HepG2 (cell line): ENCODE measurements around the gene RIOK3. TPM values are rescaled to one million over a fixed set of nuclear protein-coding genes. Genes with fewer than 3 reads are reported as not detected.

Experiments
- ARNT2 ChIP-seq: sonication (generic); formaldehyde crosslinking; IDR thresholded peaks from 2 replicates; pipeline ENCODE4 v1.8.0; 2022; ENCODE audit warnings: mild to moderate bottlenecking, low read depth, missing genetic modification reagents, moderate library complexity
- CENPX ChIP-seq: sonication (generic); formaldehyde crosslinking; IDR thresholded peaks from 2 replicates; pipeline ENCODE4 v1.9.0; 2021; ENCODE audit warnings: mild to moderate bottlenecking, missing genetic modification reagents, moderate library complexity
- CREB1 ChIP-seq, 2 experiments: fragments of 450-650 bp in 1 of 2; IDR thresholded peaks; 2 replicates each; pipeline ENCODE4 v1.6.1; 2016 to 2017; ENCODE audit warnings: control low read depth in 1 of 2, mild to moderate bottlenecking in 1 of 2, missing compliant biosample characterization in 1 of 2, missing genetic modification characterization in 1 of 2
- FOXA1 ChIP-seq, 2 experiments: fragments of 450-650 bp in 1 of 2; sonication (generic) in 1 of 2; formaldehyde crosslinking in 1 of 2; IDR thresholded peaks; 2 replicates each; pipeline versions ENCODE4 v1.4.0 to v1.6.1; 2016 to 2020; ENCODE audit warnings: missing genetic modification reagents in 1 of 2
- GABPB1 ChIP-seq: IDR thresholded peaks from 2 replicates; pipeline ENCODE4 v1.6.1; 2016; ENCODE audit warnings: mild to moderate bottlenecking, missing genetic modification reagents, moderate library complexity, missing compliant biosample characterization
- JUN ChIP-seq: sonication (generic); formaldehyde crosslinking; IDR thresholded peaks from 2 replicates; pipeline ENCODE4 v1.4.0; 2020; ENCODE audit warnings: mild to moderate bottlenecking, missing genetic modification reagents
- KDM3A ChIP-seq: IDR thresholded peaks from 2 replicates; pipeline ENCODE4 v1.6.1; 2018; ENCODE audit warnings: low read depth, missing compliant biosample characterization
- MLX ChIP-seq: IDR thresholded peaks from 2 replicates; pipeline ENCODE4 v1.6.1; 2016
- NAIF1 ChIP-seq: sonication (generic); formaldehyde crosslinking; IDR thresholded peaks from 2 replicates; pipeline ENCODE4 v1.5.0; 2020; ENCODE audit warnings: mild to moderate bottlenecking, missing genetic modification reagents, borderline replicate concordance
- NFKB2 ChIP-seq: sonication (generic); formaldehyde crosslinking; IDR thresholded peaks from 2 replicates; pipeline ENCODE4 v1.4.0; 2020; ENCODE audit warnings: missing genetic modification reagents, borderline replicate concordance
- SP1 ChIP-seq, 2 experiments: fragments of 450-650 bp in 1 of 2; sonication (generic) in 1 of 2; formaldehyde crosslinking in 1 of 2; IDR thresholded peaks; 2 replicates each; pipeline versions ENCODE4 v1.4.0 to v1.6.1; 2016 to 2020; ENCODE audit warnings: missing genetic modification reagents in 1 of 2
- TOPORS ChIP-seq: sonication (generic); formaldehyde crosslinking; IDR thresholded peaks from 2 replicates; pipeline ENCODE4 v1.8.0; 2023; ENCODE audit warnings: mild to moderate bottlenecking, missing genetic modification reagents
- ZBTB20 ChIP-seq: sonication (generic); formaldehyde crosslinking; IDR thresholded peaks from 2 replicates; pipeline ENCODE4 v1.8.1; 2023; ENCODE audit warnings: missing genetic modification reagents, low read depth, mild to moderate bottlenecking, borderline replicate concordance
- ZKSCAN8 ChIP-seq: IDR thresholded peaks from 2 replicates; pipeline ENCODE4 v1.6.1; 2016; ENCODE audit warnings: borderline replicate concordance, missing genetic modification reagents, missing compliant biosample characterization
- ZNF10 ChIP-seq: sonication (generic); formaldehyde crosslinking; IDR thresholded peaks from 2 replicates; pipeline ENCODE4 v1.4.0; 2020; ENCODE audit warnings: mild to moderate bottlenecking, low read depth, missing genetic modification reagents, borderline replicate concordance
- ZNF550 ChIP-seq: sonication (generic); formaldehyde crosslinking; IDR thresholded peaks from 2 replicates; pipeline ENCODE4 v1.4.0; 2020; ENCODE audit warnings: mild to moderate bottlenecking, missing genetic modification reagents, borderline replicate concordance
- ZNF614 ChIP-seq: IDR thresholded peaks from 2 replicates; pipeline ENCODE4 v1.6.1; 2018; ENCODE audit warnings: missing biosample characterization, missing genetic modification reagents, inconsistent platforms, borderline replicate concordance
- ZNF703 ChIP-seq: sonication (generic); formaldehyde crosslinking; IDR thresholded peaks from 2 replicates; pipeline ENCODE4 v1.5.1; 2020; ENCODE audit warnings: missing genetic modification reagents, mild to moderate bottlenecking, moderate library complexity, borderline replicate concordance
- ZNF777 ChIP-seq: sonication (generic); formaldehyde crosslinking; IDR thresholded peaks from 2 replicates; pipeline ENCODE4 v1.4.0; 2020; ENCODE audit warnings: missing genetic modification reagents
- ZSCAN21 ChIP-seq: sonication (generic); formaldehyde crosslinking; IDR thresholded peaks from 2 replicates; pipeline ENCODE4 v1.8.0; 2022; ENCODE audit warnings: mild to moderate bottlenecking, missing genetic modification reagents, moderate library complexity, borderline replicate concordance
- polyA plus RNA-seq, 8 experiments: library from polyadenylated mRNA; depleted of rRNA in 3 of 8; stranded (reverse) in 7 of 8; unstranded in 1 of 8; fragments of >200 nt; fragmentation: Illumina TruSeq in 4 of 8; extraction: Trizol in 4 of 8; gene quantifications; 2 replicates each; pipeline versions ENCODE4 v1.2.1 to v1.2.3, GENCODE V29; 2011 to 2016; ENCODE audit warnings: low read depth in 4 of 8, missing spikeins in 1 of 8, mixed read lengths in 1 of 8; ENCODE audit not compliant: insufficient read depth in 1 of 8
- total RNA-seq, 5 experiments: library from RNA; depleted of rRNA; stranded (reverse); fragments of >200 nt; fragmentation: Illumina TruSeq; extraction: Trizol; gene quantifications; 2 replicates each; pipeline ENCODE4 v1.2.3, GENCODE V29; 2016; ENCODE audit warnings: low read depth in 1 of 5
- TF ChIP-seq, protein P1 (sequence below): sonication (generic); formaldehyde crosslinking; IDR thresholded peaks from 2 replicates; pipeline ENCODE4 v1.5.0; 2020; ENCODE audit warnings: missing genetic modification reagents
- TF ChIP-seq, protein P2 (sequence below), 2 experiments: sonication (generic) in 1 of 2; formaldehyde crosslinking in 1 of 2; IDR thresholded peaks; 2 replicates each; pipeline versions ENCODE4 v1.4.0 to v1.6.1; 2016 to 2020; ENCODE audit warnings: borderline replicate concordance in 1 of 2, low read depth in 1 of 2, mild to moderate bottlenecking in 1 of 2, missing genetic modification reagents in 1 of 2

Gene RIOK3
- total and polyA plus RNA-seq, 2 of the 13 experiments (the other 11 are each of a cell fraction or from before 2014, with no cell fraction given), result 26.7 to 36.0 TPM

DNA sequence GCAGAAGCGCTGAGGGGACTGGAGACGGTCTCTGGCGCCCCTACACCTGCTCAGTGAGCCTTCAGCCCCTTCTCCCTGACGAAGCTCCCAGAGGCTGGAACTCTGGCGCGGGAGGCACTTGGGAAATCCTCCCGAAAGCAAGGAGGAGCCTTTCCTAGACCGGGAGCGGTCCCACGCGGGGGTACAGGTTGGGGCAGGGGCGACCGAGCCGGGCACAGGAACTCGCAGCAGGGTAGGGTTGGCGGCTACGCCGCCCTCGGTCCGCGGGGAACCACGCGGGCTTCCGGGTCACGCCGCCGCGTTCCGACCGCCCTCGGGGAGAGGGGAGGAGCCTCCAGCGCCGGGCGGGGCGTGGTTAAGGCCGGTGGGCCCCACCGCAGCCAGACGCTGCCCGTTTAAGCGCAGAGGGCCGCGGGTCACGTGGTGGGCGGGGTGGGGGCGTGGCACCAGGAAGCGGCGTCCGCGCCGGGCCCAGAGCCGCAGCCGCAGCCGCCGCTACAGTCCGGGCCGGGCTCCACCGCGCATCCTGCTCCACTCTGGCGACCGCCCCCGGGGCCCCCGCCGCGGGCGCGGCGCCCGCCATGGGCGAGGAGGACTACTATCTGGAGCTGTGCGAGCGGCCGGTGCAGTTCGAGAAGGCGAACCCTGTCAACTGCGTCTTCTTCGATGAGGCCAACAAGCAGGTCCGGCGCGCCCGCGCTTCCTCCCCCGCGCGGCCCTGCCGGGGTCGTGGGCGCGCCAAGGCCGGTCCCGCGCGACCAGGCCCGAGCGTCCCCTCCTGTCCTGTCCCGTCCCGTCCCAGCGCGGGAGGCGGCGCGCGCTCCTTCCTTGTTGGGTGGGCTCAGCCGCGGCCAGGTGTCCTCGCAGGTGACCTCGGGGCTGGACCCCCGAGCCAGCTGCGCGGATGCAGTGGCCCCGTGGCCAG lies 50.2 kb downstream of the RIOK3 start, which contains the start of gene RMC1 (continued):
- TF ChIP-seq, protein P1, sequence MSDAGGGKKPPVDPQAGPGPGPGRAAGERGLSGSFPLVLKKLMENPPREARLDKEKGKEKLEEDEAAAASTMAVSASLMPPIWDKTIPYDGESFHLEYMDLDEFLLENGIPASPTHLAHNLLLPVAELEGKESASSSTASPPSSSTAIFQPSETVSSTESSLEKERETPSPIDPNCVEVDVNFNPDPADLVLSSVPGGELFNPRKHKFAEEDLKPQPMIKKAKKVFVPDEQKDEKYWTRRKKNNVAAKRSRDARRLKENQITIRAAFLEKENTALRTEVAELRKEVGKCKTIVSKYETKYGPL (CRISPR knock-in tag), result no peak
- TF ChIP-seq FOXA1 (IDR thresholded peaks at IDR 0.05) (no peak), FOXA1 (CRISPR knock-in tag; IDR thresholded peaks at IDR 0.05) (no peak), MLX (no peak), ZSCAN21 (CRISPR knock-in tag) (no peak; the same call in 1 of the 2 replicates), GABPB1 (peak; percentile 91), ZNF777 (CRISPR knock-in tag) (peak; percentile 66), NFKB2 (CRISPR knock-in tag) (peak; percentile 79; the same call in 1 of the 2 replicates), ZKSCAN8 (CRISPR knock-in tag) (peak; percentile 32; the same call in 1 of the 2 replicates), ZNF703 (no peak), ZNF10 (no peak), CENPX (CRISPR knock-in tag) (no peak), NAIF1 (CRISPR knock-in tag) (no peak), SP1 (IDR thresholded peaks at IDR 0.05) (no peak), SP1 (CRISPR knock-in tag; IDR thresholded peaks at IDR 0.05) (peak; percentile 82), ZNF614 (CRISPR knock-in tag) (no peak; the same call in 1 of the 2 replicates), ZNF550 (no peak), ARNT2 (peak; percentile 91; the same call in 1 of the 2 replicates), KDM3A (CRISPR knock-in tag) (peak; percentile 49; the same call in 1 of the 2 replicates), CREB1 (IDR thresholded peaks at IDR 0.05) (no peak), CREB1 (CRISPR knock-in tag; IDR thresholded peaks at IDR 0.05) (no peak), ZBTB20 (peak; percentile 47; the same call in 1 of the 2 replicates), TOPORS (CRISPR knock-in tag) (no peak), JUN (no peak)
- TF ChIP-seq, protein P2, sequence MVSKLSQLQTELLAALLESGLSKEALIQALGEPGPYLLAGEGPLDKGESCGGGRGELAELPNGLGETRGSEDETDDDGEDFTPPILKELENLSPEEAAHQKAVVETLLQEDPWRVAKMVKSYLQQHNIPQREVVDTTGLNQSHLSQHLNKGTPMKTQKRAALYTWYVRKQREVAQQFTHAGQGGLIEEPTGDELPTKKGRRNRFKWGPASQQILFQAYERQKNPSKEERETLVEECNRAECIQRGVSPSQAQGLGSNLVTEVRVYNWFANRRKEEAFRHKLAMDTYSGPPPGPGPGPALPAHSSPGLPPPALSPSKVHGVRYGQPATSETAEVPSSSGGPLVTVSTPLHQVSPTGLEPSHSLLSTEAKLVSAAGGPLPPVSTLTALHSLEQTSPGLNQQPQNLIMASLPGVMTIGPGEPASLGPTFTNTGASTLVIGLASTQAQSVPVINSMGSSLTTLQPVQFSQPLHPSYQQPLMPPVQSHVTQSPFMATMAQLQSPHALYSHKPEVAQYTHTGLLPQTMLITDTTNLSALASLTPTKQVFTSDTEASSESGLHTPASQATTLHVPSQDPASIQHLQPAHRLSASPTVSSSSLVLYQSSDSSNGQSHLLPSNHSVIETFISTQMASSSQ (IDR thresholded peaks at IDR 0.05; ENCODE audit: low read depth), result no peak
- TF ChIP-seq, protein P2 (CRISPR knock-in tag; IDR thresholded peaks at IDR 0.05; ENCODE audit: borderline replicate concordance), result peak; percentile 44; the same call in 1 of the 2 replicates
